ENCODE data around the gene RBM28. TPM values are rescaled to one million over a fixed set of nuclear protein-coding genes. Genes with fewer than 3 reads are reported as not detected.

The RBM28 gene
- polyA plus RNA-seq, 2 of the 4 experiments (the other 2 are of a cell fraction), result 77.3 to 79.5 TPM

DNA sequence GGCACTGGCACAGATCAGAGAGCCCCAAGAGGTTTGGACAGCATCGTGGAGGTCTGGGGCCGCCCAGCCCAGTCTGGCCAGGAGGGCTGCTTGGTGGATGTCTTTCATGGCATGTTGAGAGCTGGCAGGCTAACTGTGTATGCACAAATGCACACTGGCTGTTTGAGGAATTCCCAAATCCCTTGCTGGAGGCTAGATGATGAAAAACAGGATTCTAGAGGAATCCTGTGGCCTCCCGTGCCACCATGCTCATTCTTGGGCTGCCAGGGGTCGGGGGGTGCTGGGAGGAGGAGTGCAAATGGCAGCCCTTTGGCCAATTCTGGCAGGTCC lies 76.1 kb downstream of the RBM28 start (continued):
- TF ChIP-seq ESRRA (IDR thresholded peaks at IDR 0.05; ENCODE audit: borderline replicate concordance, low read length) (no peak), RFX5 (IDR thresholded peaks at IDR 0.05) (no peak), TFCP2L1 (CRISPR knock-in tag; IDR thresholded peaks at IDR 0.05) (no peak), RNF2 (IDR thresholded peaks at IDR 0.05; ENCODE audit: borderline replicate concordance, low read depth) (no peak), ZFP36 (IDR thresholded peaks at IDR 0.05; ENCODE audit: borderline replicate concordance, partially characterized antibody) (no peak), CHD2 (IDR thresholded peaks at IDR 0.05; ENCODE audit: low read length, partially characterized antibody) (no peak)
- TF ChIP-seq, protein P1, sequence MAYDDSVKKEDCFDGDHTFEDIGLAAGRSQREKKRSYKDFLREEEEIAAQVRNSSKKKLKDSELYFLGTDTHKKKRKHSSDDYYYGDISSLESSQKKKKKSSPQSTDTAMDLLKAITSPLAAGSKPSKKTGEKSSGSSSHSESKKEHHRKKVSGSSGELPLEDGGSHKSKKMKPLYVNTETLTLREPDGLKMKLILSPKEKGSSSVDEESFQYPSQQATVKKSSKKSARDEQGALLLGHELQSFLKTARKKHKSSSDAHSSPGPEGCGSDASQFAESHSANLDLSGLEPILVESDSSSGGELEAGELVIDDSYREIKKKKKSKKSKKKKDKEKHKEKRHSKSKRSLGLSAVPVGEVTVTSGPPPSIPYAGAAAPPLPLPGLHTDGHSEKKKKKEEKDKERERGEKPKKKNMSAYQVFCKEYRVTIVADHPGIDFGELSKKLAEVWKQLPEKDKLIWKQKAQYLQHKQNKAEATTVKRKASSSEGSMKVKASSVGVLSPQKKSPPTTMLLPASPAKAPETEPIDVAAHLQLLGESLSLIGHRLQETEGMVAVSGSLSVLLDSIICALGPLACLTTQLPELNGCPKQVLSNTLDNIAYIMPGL (CRISPR knock-in tag; IDR thresholded peaks at IDR 0.05; ENCODE audit: borderline replicate concordance), result no peak
- TF ChIP-seq, protein P2, sequence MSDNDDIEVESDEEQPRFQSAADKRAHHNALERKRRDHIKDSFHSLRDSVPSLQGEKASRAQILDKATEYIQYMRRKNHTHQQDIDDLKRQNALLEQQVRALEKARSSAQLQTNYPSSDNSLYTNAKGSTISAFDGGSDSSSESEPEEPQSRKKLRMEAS (IDR thresholded peaks at IDR 0.05), result no peak

DNA sequence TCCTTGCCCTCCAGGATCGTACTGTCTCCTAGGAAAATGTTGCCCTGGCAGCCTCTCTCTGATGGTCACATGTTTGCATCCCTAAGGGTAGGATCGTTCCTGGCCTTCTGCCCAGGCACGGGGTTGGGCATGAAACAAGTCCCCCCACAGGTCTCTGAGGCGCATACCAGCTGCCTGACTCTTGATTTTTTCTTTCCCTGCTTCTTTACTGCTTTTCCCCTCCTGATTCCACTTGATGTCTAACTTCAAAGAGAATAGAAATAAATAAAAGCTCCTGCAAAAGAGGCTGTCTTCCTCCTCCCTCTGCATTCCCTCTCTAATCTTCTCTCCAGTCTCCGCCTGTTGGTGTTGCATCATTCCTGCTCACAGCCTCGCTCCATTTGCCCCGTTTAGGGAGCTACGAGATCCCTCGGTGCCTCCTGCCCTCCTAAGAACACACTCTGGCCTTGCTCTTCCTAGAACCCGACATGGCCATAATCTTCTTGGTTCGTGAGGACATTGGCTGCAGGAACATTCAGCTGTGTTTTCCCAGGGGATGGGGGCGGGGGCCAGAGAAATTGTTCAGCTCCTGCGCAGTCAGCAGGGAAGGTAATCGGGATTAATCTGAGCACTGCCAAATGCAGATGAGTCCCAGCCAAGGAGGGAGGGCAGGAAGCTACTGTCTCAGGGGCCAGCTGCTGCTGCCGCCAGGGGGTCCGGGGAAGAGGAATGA lies 76.7 kb downstream of the RBM28 start:
- Histone ChIP-seq H3K4me2 (peak overlapping the region; percentile 50), H3K4me1 (peaks cover 11% of the 10 kb centered on the region), H3K9me3 (no peaks in the 10 kb centered on the region), H3K4me3 (no peak overlapping the region), H3K27ac (peak overlapping the region; percentile 24 to 62; a peak in 4 of 6 replicates)
- POLR2A ChIA-PET, result no interaction called here
- peak in 1 of 2 experiments; percentile 25; a peak in 2 of 6 replicates for ATAC-seq
- CTCF ChIA-PET, result interaction anchor here (1.0 kb wide), 1 partner anchor 58 kb away, joined by 3 read pairs; no protein-coding TSS in a partner anchor
- TF ChIP-seq CHD2 (IDR thresholded peaks at IDR 0.05; ENCODE audit: low read length, partially characterized antibody) (no peak), POLR2A (IDR thresholded peaks at IDR 0.05; ENCODE audit: low read length) (no peak), RAD21 (conservative IDR thresholded peaks at IDR 0.05 in 1 of 2, IDR thresholded peaks at IDR 0.05 in 1 of 2) (no peak), RCOR1 (IDR thresholded peaks at IDR 0.05; ENCODE audit: low read depth, low read length) (no peak), RFX5 (IDR thresholded peaks at IDR 0.05) (no peak), HOXB5 (CRISPR knock-in tag; IDR thresholded peaks at IDR 0.05) (no peak), CEBPB (IDR thresholded peaks at IDR 0.05) (no peak)
- DNase-seq (ENCODE audit: low read depth in 1 of 2, low spot score in 1 of 2), result no peak
- WGBS (ENCODE audit: missing lambda C conversion rate), result 62% methylated on average over 16 of the region's 16 CpGs
- FAIRE-seq, result no peak

DNA sequence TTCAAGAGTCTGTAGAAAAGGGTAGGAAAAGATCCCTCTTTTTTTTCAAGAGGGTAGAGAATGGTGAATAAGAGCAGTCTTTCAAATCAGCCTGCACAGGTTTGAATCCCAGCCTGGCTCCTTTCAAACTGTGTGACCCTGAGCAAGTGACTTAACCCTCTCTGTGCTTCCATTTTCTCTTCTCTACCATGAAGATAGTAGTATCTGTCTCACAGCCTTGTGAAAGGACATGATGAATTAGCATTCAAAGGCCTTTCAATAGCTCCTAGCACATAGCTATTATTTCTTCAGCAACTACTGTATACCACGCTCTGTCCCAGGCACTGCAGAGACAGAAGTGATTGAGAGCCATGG lies 77.2 kb downstream of the RBM28 start:
- ChIA-PET CTCF (interaction anchor here (1.0 kb wide), 1 partner anchor 58 kb away, joined by 3 read pairs; no protein-coding TSS in a partner anchor), POLR2A (no interaction called here)
- DNase-seq (ENCODE audit: low read depth in 1 of 2, low spot score in 1 of 2) (no peak), ATAC-seq (peak in 1 of 2 experiments; percentile 19; a peak in 2 of 6 replicates), FAIRE-seq (no peak)
- WGBS (ENCODE audit: missing lambda C conversion rate), result 91% methylated on average over 1 of the region's 1 CpG
- Histone ChIP-seq H3K27ac (peak overlapping the region in 1 of 2 experiments; percentile 62; a peak in 1 of 6 replicates), H3K9me3 (no peaks in the 10 kb centered on the region), H3K4me2 (peak overlapping the region; percentile 50), H3K4me3 (no peak overlapping the region), H3K4me1 (peaks cover 11% of the 10 kb centered on the region)
- no peak for TF ChIP-seq MAFK (IDR thresholded peaks at IDR 0.05; ENCODE audit: partially characterized antibody)
- TF ChIP-seq ESRRA (IDR thresholded peaks at IDR 0.05; ENCODE audit: borderline replicate concordance, low read length), result no peak
- no peak for TF ChIP-seq JUN (IDR thresholded peaks at IDR 0.05)
- TF ChIP-seq MYC (IDR thresholded peaks at IDR 0.05; ENCODE audit: borderline replicate concordance, low read length), result no peak

DNA sequence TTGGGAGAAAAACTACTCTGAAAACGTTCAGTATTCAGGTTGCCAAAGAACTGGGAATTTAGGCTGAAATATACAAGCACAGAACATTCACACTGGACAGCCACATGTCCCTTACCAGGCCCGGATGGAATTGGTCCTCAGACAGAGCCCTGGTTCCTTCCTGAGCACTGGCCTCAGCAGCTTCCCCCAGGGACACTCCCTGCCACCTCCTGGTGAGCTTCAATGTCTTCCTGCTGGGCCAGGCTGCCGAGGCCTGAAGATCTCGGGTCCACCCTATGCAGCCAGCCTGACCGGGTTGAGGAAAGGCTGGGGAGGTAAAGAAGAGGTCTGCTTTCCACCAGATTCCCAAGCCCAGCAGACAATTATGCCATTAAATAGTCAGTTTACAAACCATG lies 77.8 kb downstream of the RBM28 start:
- H3K27ac ChIP-seq, result no peak overlapping the region
- 39% methylated on average over 4 of the region's 5 CpGs for WGBS (ENCODE audit: missing lambda C conversion rate)
- DNase-seq (ENCODE audit: low read depth in 1 of 2, low spot score in 1 of 2) (no peak), ATAC-seq (peak; percentile 15 to 34; a peak in 3 of 6 replicates), FAIRE-seq (no peak)
- peaks cover 11% of the 10 kb centered on the region for H3K4me1 ChIP-seq
- ChIA-PET POLR2A (no interaction called here), CTCF (interaction anchor here (1.0 kb wide), 1 partner anchor 57 kb away, joined by 3 read pairs; no protein-coding TSS in a partner anchor)
- no peak overlapping the region for H3K4me2 ChIP-seq
- TF ChIP-seq, protein P3, sequence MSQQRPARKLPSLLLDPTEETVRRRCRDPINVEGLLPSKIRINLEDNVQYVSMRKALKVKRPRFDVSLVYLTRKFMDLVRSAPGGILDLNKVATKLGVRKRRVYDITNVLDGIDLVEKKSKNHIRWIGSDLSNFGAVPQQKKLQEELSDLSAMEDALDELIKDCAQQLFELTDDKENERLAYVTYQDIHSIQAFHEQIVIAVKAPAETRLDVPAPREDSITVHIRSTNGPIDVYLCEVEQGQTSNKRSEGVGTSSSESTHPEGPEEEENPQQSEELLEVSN (IDR thresholded peaks at IDR 0.05; ENCODE audit: borderline replicate concordance, low read depth), result no peak
- TF ChIP-seq BHLHE40 (IDR thresholded peaks at IDR 0.05; ENCODE audit: low read depth, low read length) (no peak), RARB (CRISPR knock-in tag; IDR thresholded peaks at IDR 0.05) (no peak), GATA3 (IDR thresholded peaks at IDR 0.05; ENCODE audit: borderline replicate concordance) (no peak), CHD4 (IDR thresholded peaks at IDR 0.05; ENCODE audit: borderline replicate concordance) (no peak), CHD2 (IDR thresholded peaks at IDR 0.05; ENCODE audit: low read length, partially characterized antibody) (no peak), EHMT2 (IDR thresholded peaks at IDR 0.05; ENCODE audit: low read depth) (no peak), MYC (IDR thresholded peaks at IDR 0.05; ENCODE audit: borderline replicate concordance, low read length) (no peak), EHF (CRISPR knock-in tag; IDR thresholded peaks at IDR 0.05) (no peak), HOXA7 (CRISPR knock-in tag; IDR thresholded peaks at IDR 0.05) (no peak), FOSB (CRISPR knock-in tag; IDR thresholded peaks at IDR 0.05) (no peak), ESRRA (IDR thresholded peaks at IDR 0.05; ENCODE audit: borderline replicate concordance, low read length) (no peak)
- TF ChIP-seq, protein P4, sequence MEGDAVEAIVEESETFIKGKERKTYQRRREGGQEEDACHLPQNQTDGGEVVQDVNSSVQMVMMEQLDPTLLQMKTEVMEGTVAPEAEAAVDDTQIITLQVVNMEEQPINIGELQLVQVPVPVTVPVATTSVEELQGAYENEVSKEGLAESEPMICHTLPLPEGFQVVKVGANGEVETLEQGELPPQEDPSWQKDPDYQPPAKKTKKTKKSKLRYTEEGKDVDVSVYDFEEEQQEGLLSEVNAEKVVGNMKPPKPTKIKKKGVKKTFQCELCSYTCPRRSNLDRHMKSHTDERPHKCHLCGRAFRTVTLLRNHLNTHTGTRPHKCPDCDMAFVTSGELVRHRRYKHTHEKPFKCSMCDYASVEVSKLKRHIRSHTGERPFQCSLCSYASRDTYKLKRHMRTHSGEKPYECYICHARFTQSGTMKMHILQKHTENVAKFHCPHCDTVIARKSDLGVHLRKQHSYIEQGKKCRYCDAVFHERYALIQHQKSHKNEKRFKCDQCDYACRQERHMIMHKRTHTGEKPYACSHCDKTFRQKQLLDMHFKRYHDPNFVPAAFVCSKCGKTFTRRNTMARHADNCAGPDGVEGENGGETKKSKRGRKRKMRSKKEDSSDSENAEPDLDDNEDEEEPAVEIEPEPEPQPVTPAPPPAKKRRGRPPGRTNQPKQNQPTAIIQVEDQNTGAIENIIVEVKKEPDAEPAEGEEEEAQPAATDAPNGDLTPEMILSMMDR (IDR thresholded peaks at IDR 0.05), result no peak
- no peak overlapping the region for H3K4me3 ChIP-seq
- H3K9me3 ChIP-seq, result no peaks in the 10 kb centered on the region

Data from A549 (cell line).